Mesendoderm (in vitro differentiated cells): ENCODE data around the gene CARMIL1.

Experiments used
- DNase-seq: peaks from one replicate; pipeline ENCODE4 v3.0.0; 2013
- H2AK5ac ChIP-seq: 2 replicates; pipeline ENCODE4 v1.6.1; 2013; ENCODE audit warnings: low read length, inconsistent platforms
- H2BK120ac ChIP-seq: 2 replicates; pipeline ENCODE4 v1.6.1; 2013; ENCODE audit warnings: low read depth, mild to moderate bottlenecking, low read length, moderate library complexity, mixed read lengths
- H2BK15ac ChIP-seq: replicated peaks from 2 replicates; pipeline ENCODE4 v1.6.1; 2013; ENCODE audit warnings: low read depth, mild to moderate bottlenecking, moderate library complexity
- H2BK5ac ChIP-seq: 2 replicates; pipeline ENCODE4 v1.6.1; 2013; ENCODE audit warnings: low read length, inconsistent platforms
- H3K18ac ChIP-seq: 2 replicates; pipeline ENCODE4 v1.6.1; 2013; ENCODE audit warnings: mild to moderate bottlenecking, low read length, mixed read lengths
- H3K23ac ChIP-seq: one replicate; pipeline ENCODE4 v1.6.1; 2013; ENCODE audit warnings: low read length
- H3K27ac ChIP-seq: 2 replicates; pipeline ENCODE4 v1.5.1; 2013; ENCODE audit warnings: low read depth, mild to moderate bottlenecking, inconsistent platforms, low read length, moderate library complexity
- H3K27me3 ChIP-seq: 2 replicates; pipeline ENCODE4 v1.6.1; 2013; ENCODE audit warnings: low read length, control low read depth, mild to moderate bottlenecking, inconsistent platforms; ENCODE audit not compliant: insufficient read depth, poor library complexity
- H3K36me3 ChIP-seq: 2 replicates; pipeline ENCODE4 v1.6.1; 2013; ENCODE audit warnings: low read length, inconsistent platforms; ENCODE audit not compliant: control insufficient read depth, insufficient read depth
- H3K4ac ChIP-seq: one replicate; pipeline ENCODE4 v1.6.1; 2013; ENCODE audit warnings: low read depth, mild to moderate bottlenecking, low read length, moderate library complexity
- H3K4me1 ChIP-seq: 2 replicates; pipeline ENCODE4 v1.6.1; 2013; ENCODE audit warnings: low read depth, low read length, inconsistent platforms; ENCODE audit not compliant: control insufficient read depth
- H3K4me2 ChIP-seq: 2 replicates; pipeline ENCODE4 v1.6.1; 2013; ENCODE audit warnings: low read length
- H3K4me3 ChIP-seq: 2 replicates; pipeline ENCODE4 v1.5.1; 2013; ENCODE audit warnings: mild to moderate bottlenecking, low read length
- H3K56ac ChIP-seq: one replicate; pipeline ENCODE4 v1.6.1; 2013; ENCODE audit warnings: low read length
- H3K79me1 ChIP-seq: 2 replicates; pipeline ENCODE4 v1.6.1; 2013; ENCODE audit warnings: low read length, inconsistent platforms
- H3K79me2 ChIP-seq: 2 replicates; pipeline ENCODE4 v1.6.1; 2013; ENCODE audit warnings: mild to moderate bottlenecking, low read length; ENCODE audit not compliant: control insufficient read depth, insufficient read depth
- H3K9ac ChIP-seq: 2 replicates; pipeline ENCODE4 v1.6.1; 2013; ENCODE audit warnings: low read length, inconsistent platforms
- H4K5ac ChIP-seq: one replicate; pipeline ENCODE4 v1.6.1; 2013; ENCODE audit warnings: low read length
- H4K8ac ChIP-seq: one replicate; pipeline ENCODE4 v1.6.1; 2013; ENCODE audit warnings: low read depth, mild to moderate bottlenecking, control low read depth, low read length, moderate library complexity
- WGBS: extraction: QIAGEN DNeasy Blood & Tissue Kit; methylation state at CpG from one replicate; pipeline ENCODE4 v1.1.7; 2013; ENCODE audit warnings: low lambda C conversion rate, missing lambda C conversion rate; ENCODE audit not compliant: insufficient coverage; ENCODE audit errors: extremely low coverage; 5-methylcytosine and 5-hydroxymethylcytosine counted together

The CARMIL1 gene

GRCh38 chr6:25277857-25278256, 1.3 kb upstream of the CARMIL1 start:
- WGBS: no CpG with 5 or more reads among the region's 1 CpG
- H3K4me3 ChIP-seq: no peak overlapping the region

GRCh38 chr6:25278261-25278913, 787 bp upstream of the CARMIL1 start:
- no CpG with 5 or more reads among the region's 16 CpGs for WGBS
- no peak overlapping the region for H4K5ac ChIP-seq

More at GRCh38 chr6:25277857-25278256, 1.3 kb upstream of the CARMIL1 start:
- H3K18ac ChIP-seq: no peak overlapping the region
- no peak overlapping the region for H2BK120ac ChIP-seq
- H3K36me3 ChIP-seq: no peaks in the 10 kb centered on the region
- H3K9ac ChIP-seq: peak overlapping the region; percentile 88
- no peak overlapping the region for H3K27ac ChIP-seq
- peak; percentile 19 for DNase-seq
- H4K8ac ChIP-seq: no peak overlapping the region
- no peaks in the 10 kb centered on the region for H3K27me3 ChIP-seq
- no peak overlapping the region for H3K4me2 ChIP-seq
- no peak overlapping the region for H2AK5ac ChIP-seq
- H2BK15ac ChIP-seq: no peak overlapping the region
- peaks cover 12% of the 10 kb centered on the region for H3K4me1 ChIP-seq
- no peak overlapping the region for H3K4ac ChIP-seq
- H3K23ac ChIP-seq: no peak overlapping the region
- H2BK5ac ChIP-seq: no peak overlapping the region
- H4K5ac ChIP-seq: no peak overlapping the region
- H3K56ac ChIP-seq: no peak overlapping the region
- H3K79me1 ChIP-seq: peaks cover 3% of the 10 kb centered on the region
- peaks cover 3% of the 10 kb centered on the region for H3K79me2 ChIP-seq

GRCh38 chr6:25279748-25280343, 672 bp downstream of the CARMIL1 start:
- Histone ChIP-seq H3K36me3 (no peaks in the 10 kb centered on the region), H3K27ac (peak overlapping the region; percentile 93), H3K4me3 (peak overlapping the region; percentile 91), H3K4ac (no peak overlapping the region), H3K4me2 (peak overlapping the region; percentile 56), H2BK120ac (no peak overlapping the region), H3K79me2 (peaks cover 11% of the 10 kb centered on the region), H4K8ac (no peak overlapping the region), H3K27me3 (no peaks in the 10 kb centered on the region), H4K5ac (no peak overlapping the region), H3K18ac (peak overlapping the region; percentile 51), H3K23ac (no peak overlapping the region), H3K79me1 (peaks cover 9% of the 10 kb centered on the region), H2BK15ac (no peak overlapping the region), H2AK5ac (no peak overlapping the region), H2BK5ac (peak overlapping the region; percentile 2), H3K4me1 (peaks cover 12% of the 10 kb centered on the region), H3K56ac (peak overlapping the region; percentile 79), H3K9ac (peak overlapping the region; percentile 91)
- WGBS: no CpG with 5 or more reads among the region's 31 CpGs
- peak; percentile 70 for DNase-seq

More at GRCh38 chr6:25278261-25278913, 787 bp upstream of the CARMIL1 start:
- H3K4me1 ChIP-seq: peaks cover 12% of the 10 kb centered on the region
- no peak overlapping the region for H2BK15ac ChIP-seq
- H3K36me3 ChIP-seq: no peaks in the 10 kb centered on the region
- no peak overlapping the region for H3K4ac ChIP-seq
- H2BK120ac ChIP-seq: no peak overlapping the region
- no peaks in the 10 kb centered on the region for H3K27me3 ChIP-seq
- no peak overlapping the region for H3K23ac ChIP-seq
- peaks cover 7% of the 10 kb centered on the region for H3K79me2 ChIP-seq
- peak; percentile 71 for DNase-seq
- peak overlapping the region; percentile 70 for H3K4me3 ChIP-seq
- H3K9ac ChIP-seq: peak overlapping the region; percentile 88
- H3K79me1 ChIP-seq: peaks cover 6% of the 10 kb centered on the region
- no peak overlapping the region for H4K8ac ChIP-seq
- H2AK5ac ChIP-seq: no peak overlapping the region
- peak overlapping the region; percentile 82 for H3K56ac ChIP-seq
- H3K27ac ChIP-seq: no peak overlapping the region
- H3K4me2 ChIP-seq: peak overlapping the region; percentile 93
- H3K18ac ChIP-seq: peak overlapping the region; percentile 81
- H2BK5ac ChIP-seq: no peak overlapping the region

- H3K27ac ChIP-seq: peak overlapping the region; percentile 6
- no peaks in the 10 kb centered on the region for H3K36me3 ChIP-seq
- H3K4me3 ChIP-seq: peak overlapping the region; percentile 91
- H3K18ac ChIP-seq: no peak overlapping the region
- no peak overlapping the region for H4K8ac ChIP-seq
- DNase-seq: peak; percentile 49
- peak overlapping the region; percentile 56 for H3K4me2 ChIP-seq
- no CpG with 5 or more reads among the region's 13 CpGs for WGBS
- H3K9ac ChIP-seq: peak overlapping the region; percentile 91
- no peak overlapping the region for H2BK120ac ChIP-seq
- H3K27me3 ChIP-seq: no peaks in the 10 kb centered on the region
- no peak overlapping the region for H2BK5ac ChIP-seq
- peak overlapping the region; percentile 79 for H3K56ac ChIP-seq
- H3K4ac ChIP-seq: no peak overlapping the region
- H3K79me2 ChIP-seq: peaks cover 11% of the 10 kb centered on the region
- H3K4me1 ChIP-seq: peaks cover 12% of the 10 kb centered on the region
- H2AK5ac ChIP-seq: no peak overlapping the region
- peaks cover 9% of the 10 kb centered on the region for H3K79me1 ChIP-seq
- H4K5ac ChIP-seq: no peak overlapping the region
- no peak overlapping the region for H2BK15ac ChIP-seq
- H3K23ac ChIP-seq: no peak overlapping the region
Observed at GRCh38 chr6:25280344-25281074, 1.3 kb downstream of the CARMIL1 start.

GRCh38 chr6:25286891-25287290, 7.7 kb downstream of the CARMIL1 start:
- no CpG with 5 or more reads among the region's 2 CpGs for WGBS
- H3K27ac ChIP-seq: no peak overlapping the region
- H3K79me2 ChIP-seq: peaks cover 18% of the 10 kb centered on the region
- H3K79me1 ChIP-seq: peaks cover 14% of the 10 kb centered on the region
- H3K4me2 ChIP-seq: no peak overlapping the region
- no peak for DNase-seq
- no peak overlapping the region for H3K56ac ChIP-seq
- no peak overlapping the region for H3K4ac ChIP-seq
- no peak overlapping the region for H3K18ac ChIP-seq
- H3K23ac ChIP-seq: no peak overlapping the region
- no peak overlapping the region for H3K9ac ChIP-seq
- H3K36me3 ChIP-seq: no peaks in the 10 kb centered on the region
- no peaks in the 10 kb centered on the region for H3K27me3 ChIP-seq
- no peak overlapping the region for H2BK15ac ChIP-seq
- H2BK5ac ChIP-seq: no peak overlapping the region
- H3K4me1 ChIP-seq: peaks cover 2% of the 10 kb centered on the region
- H4K8ac ChIP-seq: no peak overlapping the region
- no peak overlapping the region for H2AK5ac ChIP-seq
- H3K4me3 ChIP-seq: no peak overlapping the region
- no peak overlapping the region for H2BK120ac ChIP-seq
- no peak overlapping the region for H4K5ac ChIP-seq
